Gastroesophageal sphincter (tissue), 3 donors: ENCODE data around the gene BRIP1.

Experiments used
- CTCF ChIP-seq, 4 experiments: fragments of 200-600 bp in 2 of 4; fragments of 450-650 bp in 2 of 4; sonication (generic) in 1 of 4; IDR thresholded peaks; one replicate each; pipeline ENCODE4 v1.5.1; 2017 to 2019; ENCODE audit warnings: antibody characterized with exemption in 4 of 4, mild to moderate bottlenecking in 2 of 4, moderate library complexity in 2 of 4
- EP300 ChIP-seq: sonication (generic); formaldehyde crosslinking; IDR thresholded peaks from one replicate; pipeline ENCODE4 v1.6.1; 2017; ENCODE audit warnings: antibody characterized with exemption, mild to moderate bottlenecking
- POLR2A ChIP-seq, 2 donors: fragments of 450-650 bp; IDR thresholded peaks; one replicate each; pipeline ENCODE4 v1.6.1; 2017; ENCODE audit warnings: antibody characterized with exemption in 2 of 2, mild to moderate bottlenecking in 2 of 2, moderate library complexity in 1 of 2
- POLR2AphosphoS5 ChIP-seq: sonication (generic); formaldehyde crosslinking; IDR thresholded peaks from one replicate; pipeline ENCODE4 v1.6.1; 2017; ENCODE audit warnings: antibody characterized with exemption

DNA sequence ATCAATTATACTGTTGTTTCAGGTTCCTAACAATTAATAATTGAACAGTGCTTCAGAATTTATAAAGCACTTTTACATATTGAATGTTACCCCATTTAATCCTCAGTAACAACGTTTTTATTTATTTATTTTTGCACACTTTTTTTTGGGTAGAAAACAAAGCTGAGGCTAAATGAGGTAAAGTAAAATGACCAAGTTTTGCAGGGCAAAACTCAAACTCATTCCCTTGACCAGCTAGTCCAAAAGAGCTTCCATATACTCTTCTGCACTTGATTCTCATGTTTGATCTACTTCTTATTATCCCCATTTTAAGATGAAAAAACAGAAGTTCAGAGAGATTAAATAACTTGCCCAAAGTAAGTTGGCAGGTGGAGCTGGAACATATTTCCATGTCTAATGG lies 191.2 kb downstream of the BRIP1 start:
- TF ChIP-seq CTCF (IDR thresholded peaks at IDR 0.05), result no peak
- no peak for TF ChIP-seq POLR2A (IDR thresholded peaks at IDR 0.05)
- TF ChIP-seq EP300, result no peak
- no peak for TF ChIP-seq POLR2AphosphoS5
